GM21423 (cell line): ENCODE data around the gene DIP2C.
"Not testable (repeated sequence)": the region's sequence is repeated elsewhere in the genome, so short reads cannot be mapped to it uniquely, and the experiment has no call there.

Experiments used
- ATAC-seq: cut with Tn5 transposase; IDR thresholded peaks from one replicate; pipeline ENCODE4 v1.9.1; 2021; ENCODE audit warnings: mild to moderate bottlenecking, moderate library complexity; ENCODE audit not compliant: unreplicated experiment

The DIP2C gene

GRCh38 chr10:689452-690371 lies at the start of gene DIP2C:
DIP2C (minus strand) TSS chr10:689668; CDS start chr10:689578, 90 bp downstream.
- no peak for ATAC-seq

GRCh38 chr10:734481-734880 lies 45.0 kb upstream of the DIP2C start:
- ATAC-seq = no peak

GRCh38 chr10:733086-733485 lies 43.6 kb upstream of the DIP2C start:
- no peak for ATAC-seq

GRCh38 chr10:729213-729612 lies 39.7 kb upstream of the DIP2C start:
- no peak for ATAC-seq

- no peak for ATAC-seq
Measured at GRCh38 chr10:728603-729002, 39.1 kb upstream of the DIP2C start.

- no peak for ATAC-seq
Measured at GRCh38 chr10:727162-727790, 37.8 kb upstream of the DIP2C start.

- no peak for ATAC-seq
Measured at GRCh38 chr10:725786-726185, 36.3 kb upstream of the DIP2C start.

GRCh38 chr10:725302-725701 lies 35.8 kb upstream of the DIP2C start:
- no peak for ATAC-seq

- no peak for ATAC-seq
Measured at GRCh38 chr10:723973-724372, 34.5 kb upstream of the DIP2C start.

- no peak for ATAC-seq
Measured at GRCh38 chr10:722281-723060, 33.0 kb upstream of the DIP2C start.

- ATAC-seq = no peak
Measured at GRCh38 chr10:718143-718700, 28.8 kb upstream of the DIP2C start.

GRCh38 chr10:717458-717857 lies 28.0 kb upstream of the DIP2C start:
- ATAC-seq = no peak

- no peak for ATAC-seq
Measured at GRCh38 chr10:716821-717220, 27.4 kb upstream of the DIP2C start.

GRCh38 chr10:714214-714613 lies 24.7 kb upstream of the DIP2C start:
- no peak for ATAC-seq

GRCh38 chr10:712575-712974 lies 23.1 kb upstream of the DIP2C start:
- ATAC-seq = no peak

- no peak for ATAC-seq
Measured at GRCh38 chr10:712089-712488, 22.6 kb upstream of the DIP2C start.

- no peak for ATAC-seq
Measured at GRCh38 chr10:707861-708260, 18.4 kb upstream of the DIP2C start.

GRCh38 chr10:707456-707855 lies 18.0 kb upstream of the DIP2C start:
- no peak for ATAC-seq

GRCh38 chr10:703118-703517 lies 13.7 kb upstream of the DIP2C start:
- no peak for ATAC-seq

GRCh38 chr10:700183-700582 lies 10.7 kb upstream of the DIP2C start:
- not testable (repeated sequence) for ATAC-seq
